Ramos (cell line): ENCODE measurements around the gene ZNF213.

ENCODE experiments used
- in situ Hi-C: fragments of 300-500 bp; cut with MboI; formaldehyde crosslinking; loops from one replicate; pipeline ENCODE4 v1.14.3; 2022; ENCODE audit warnings: low sequenced_read_pairs; ENCODE audit not compliant: unreplicated experiment

Gene ZNF213

GRCh38 chr16:3134338-3135125, at the start of gene ZNF213:
Gene ZNF213, plus strand, starts transcription at chr16:3135029. Its CDS starts 2,252 bp downstream, at chr16:3137281.
- in situ Hi-C loops = no loop called here

- in situ Hi-C loops = no loop called here
These were observed 48.8 kb upstream of the ZNF213 start for GRCh38 chr16:3085868-3086595.

GRCh38 chr16:3086596-3087242, 48.1 kb upstream of the ZNF213 start:
- in situ Hi-C loops = no loop called here

- in situ Hi-C loops = no loop called here
These were observed 47.3 kb upstream of the ZNF213 start for GRCh38 chr16:3087243-3088235.

- in situ Hi-C loops = no loop called here
These were observed 46.4 kb upstream of the ZNF213 start for GRCh38 chr16:3088450-3088849.

GRCh38 chr16:3088925-3089716, 45.7 kb upstream of the ZNF213 start:
- in situ Hi-C loops = no loop called here

GRCh38 chr16:3089717-3090592, 44.9 kb upstream of the ZNF213 start:
- in situ Hi-C loops = loop anchor here (10.0 kb wide), 1 partner anchor 75 kb away; no protein-coding TSS in a partner anchor

- in situ Hi-C loops = loop anchor here (10.0 kb wide), 1 partner anchor 73 kb away; no protein-coding TSS in a partner anchor
These were observed 43.3 kb upstream of the ZNF213 start for GRCh38 chr16:3091551-3091950.

- in situ Hi-C loops = loop anchor here (10.0 kb wide), 1 partner anchor 72 kb away; no protein-coding TSS in a partner anchor
These were observed 42.3 kb upstream of the ZNF213 start for GRCh38 chr16:3092501-3092941.

GRCh38 chr16:3094289-3095027, 40.4 kb upstream of the ZNF213 start:
- in situ Hi-C loops = loop anchor here (10.0 kb wide), 1 partner anchor 70 kb away; no protein-coding TSS in a partner anchor

GRCh38 chr16:3095869-3096268, 39.0 kb upstream of the ZNF213 start:
- in situ Hi-C loops = loop anchor here (10.0 kb wide), 1 partner anchor 69 kb away; no protein-coding TSS in a partner anchor

GRCh38 chr16:3096362-3096761, 38.5 kb upstream of the ZNF213 start:
- in situ Hi-C loops = loop anchor here (10.0 kb wide), 1 partner anchor 68 kb away; no protein-coding TSS in a partner anchor

- in situ Hi-C loops = loop anchor here (10.0 kb wide), 1 partner anchor 68 kb away; no protein-coding TSS in a partner anchor
These were observed 37.6 kb upstream of the ZNF213 start for GRCh38 chr16:3097266-3097665.

GRCh38 chr16:3098459-3099394, 36.1 kb upstream of the ZNF213 start, which contains the start of gene ZSCAN10:
Gene ZSCAN10, minus strand, starts transcription at chr16:3099294. Its CDS starts 6,357 bp downstream, at chr16:3092937.
- in situ Hi-C loops = loop anchor here (10.0 kb wide), 1 partner anchor 66 kb away; no protein-coding TSS in a partner anchor

- in situ Hi-C loops = loop anchor here (10.0 kb wide), 1 partner anchor 65 kb away; no protein-coding TSS in a partner anchor
These were observed 35.5 kb upstream of the ZNF213 start for GRCh38 chr16:3099395-3099731.
